ENCODE measurements around the gene CHADL.

DNA sequence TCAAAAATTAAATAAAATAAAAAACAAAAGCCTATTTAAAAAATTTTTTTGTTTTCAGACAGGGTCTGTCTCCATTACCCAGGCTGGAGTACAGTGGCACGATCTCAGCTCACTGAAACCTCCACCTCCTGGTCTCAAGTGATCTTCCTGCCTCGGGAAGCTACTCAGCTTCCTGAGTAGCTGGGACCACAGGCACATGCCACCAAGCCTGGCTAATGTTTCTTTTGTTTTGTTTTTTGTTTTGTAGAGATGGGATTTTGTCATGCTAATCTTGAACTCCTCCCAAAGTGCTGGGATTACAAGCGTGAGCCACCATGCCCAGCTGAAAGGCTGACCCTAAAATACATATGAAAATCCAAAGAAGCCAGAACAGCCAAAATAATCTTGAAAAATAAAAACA, 56.1 kb downstream of the CHADL start:
- TF ChIP-seq POLR2A (IDR thresholded peaks at IDR 0.05) = no peak
- TF ChIP-seq, protein P1, sequence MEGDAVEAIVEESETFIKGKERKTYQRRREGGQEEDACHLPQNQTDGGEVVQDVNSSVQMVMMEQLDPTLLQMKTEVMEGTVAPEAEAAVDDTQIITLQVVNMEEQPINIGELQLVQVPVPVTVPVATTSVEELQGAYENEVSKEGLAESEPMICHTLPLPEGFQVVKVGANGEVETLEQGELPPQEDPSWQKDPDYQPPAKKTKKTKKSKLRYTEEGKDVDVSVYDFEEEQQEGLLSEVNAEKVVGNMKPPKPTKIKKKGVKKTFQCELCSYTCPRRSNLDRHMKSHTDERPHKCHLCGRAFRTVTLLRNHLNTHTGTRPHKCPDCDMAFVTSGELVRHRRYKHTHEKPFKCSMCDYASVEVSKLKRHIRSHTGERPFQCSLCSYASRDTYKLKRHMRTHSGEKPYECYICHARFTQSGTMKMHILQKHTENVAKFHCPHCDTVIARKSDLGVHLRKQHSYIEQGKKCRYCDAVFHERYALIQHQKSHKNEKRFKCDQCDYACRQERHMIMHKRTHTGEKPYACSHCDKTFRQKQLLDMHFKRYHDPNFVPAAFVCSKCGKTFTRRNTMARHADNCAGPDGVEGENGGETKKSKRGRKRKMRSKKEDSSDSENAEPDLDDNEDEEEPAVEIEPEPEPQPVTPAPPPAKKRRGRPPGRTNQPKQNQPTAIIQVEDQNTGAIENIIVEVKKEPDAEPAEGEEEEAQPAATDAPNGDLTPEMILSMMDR (IDR thresholded peaks at IDR 0.05) = no peak
